ENCODE data around the gene CEACAM19. TPM values are rescaled to one million over a fixed set of nuclear protein-coding genes. Genes with fewer than 3 reads are reported as not detected.

CEACAM19 gene
- total RNA-seq, 1 donor = 0.72 TPM

DNA sequence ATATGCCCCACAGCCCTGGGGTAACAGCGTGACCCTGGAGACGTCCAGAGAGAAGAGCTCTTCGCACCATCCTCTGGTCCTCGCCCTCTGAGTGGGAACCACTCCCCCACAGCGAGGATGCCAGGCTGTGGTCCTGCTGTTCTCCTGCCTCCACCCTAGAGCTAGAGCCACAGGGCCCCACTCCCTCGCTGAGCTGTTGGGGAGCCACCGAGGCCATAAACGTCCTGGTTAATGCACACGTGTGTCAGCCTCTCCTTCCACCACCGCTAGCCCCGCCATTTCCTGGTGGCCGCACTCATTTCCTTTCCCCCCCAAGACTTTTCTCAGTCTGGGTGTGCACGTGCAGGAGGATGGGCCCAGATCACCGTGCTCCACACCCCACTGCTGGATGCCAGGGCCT is 39.2 kb downstream of the CEACAM19 start:
- no peaks in the 10 kb centered on the region for H3K79me2 ChIP-seq (ENCODE audit: insufficient read depth, low read length)
- no peak overlapping the region for H2AFZ ChIP-seq (ENCODE audit: low read length)
- DNase-seq (ENCODE audit: insufficient read length, low spot score, missing footprints) = no peak
- no peak overlapping the region for H3K4me3 ChIP-seq (ENCODE audit: insufficient read depth, low read length)
- peaks cover 3% of the 10 kb centered on the region for H3K9me3 ChIP-seq (ENCODE audit: low read depth, low read length)
- H4K20me1 ChIP-seq (ENCODE audit: insufficient read depth, low read length) = no peaks in the 10 kb centered on the region
- TF ChIP-seq CTCF (IDR thresholded peaks at IDR 0.05; ENCODE audit: extremely low read depth, low read depth, low read length) = no peak
- H3K4me1 ChIP-seq (ENCODE audit: insufficient read depth, low read length) = no peaks in the 10 kb centered on the region
- no peak overlapping the region for H3K27ac ChIP-seq (ENCODE audit: low read depth, low read length)
- H3K36me3 ChIP-seq (ENCODE audit: insufficient read depth, low read length) = no peaks in the 10 kb centered on the region
- H3K27me3 ChIP-seq (ENCODE audit: insufficient read depth, low read length) = no peaks in the 10 kb centered on the region
- no peak overlapping the region for H3K4me2 ChIP-seq (ENCODE audit: insufficient read depth, low read length)

GRCh38 chr19:44712864-44713515 is 41.7 kb downstream of the CEACAM19 start:
- Histone ChIP-seq H3K36me3 (ENCODE audit: insufficient read depth, low read length) (no peaks in the 10 kb centered on the region), H3K4me2 (ENCODE audit: insufficient read depth, low read length) (no peak overlapping the region), H4K20me1 (ENCODE audit: insufficient read depth, low read length) (no peaks in the 10 kb centered on the region), H2AFZ (ENCODE audit: low read length) (no peak overlapping the region), H3K4me3 (ENCODE audit: insufficient read depth, low read length) (no peak overlapping the region), H3K27ac (ENCODE audit: low read depth, low read length) (no peak overlapping the region), H3K4me1 (ENCODE audit: insufficient read depth, low read length) (no peaks in the 10 kb centered on the region), H3K79me2 (ENCODE audit: insufficient read depth, low read length) (no peaks in the 10 kb centered on the region), H3K9me3 (ENCODE audit: low read depth, low read length) (peaks cover 3% of the 10 kb centered on the region), H3K27me3 (ENCODE audit: insufficient read depth, low read length) (no peaks in the 10 kb centered on the region)
- DNase-seq (ENCODE audit: insufficient read length, low spot score, missing footprints) = no peak
- no peak for TF ChIP-seq CTCF (IDR thresholded peaks at IDR 0.05; ENCODE audit: extremely low read depth, low read depth, low read length)

- no peak for DNase-seq (ENCODE audit: insufficient read length, low spot score, missing footprints)
- no peaks in the 10 kb centered on the region for H4K20me1 ChIP-seq (ENCODE audit: insufficient read depth, low read length)
- H3K9me3 ChIP-seq (ENCODE audit: low read depth, low read length) = peaks cover 3% of the 10 kb centered on the region
- no peak overlapping the region for H2AFZ ChIP-seq (ENCODE audit: low read length)
- H3K27ac ChIP-seq (ENCODE audit: low read depth, low read length) = no peak overlapping the region
- no peaks in the 10 kb centered on the region for H3K79me2 ChIP-seq (ENCODE audit: insufficient read depth, low read length)
- H3K4me3 ChIP-seq (ENCODE audit: insufficient read depth, low read length) = no peak overlapping the region
- TF ChIP-seq CTCF (IDR thresholded peaks at IDR 0.05; ENCODE audit: extremely low read depth, low read depth, low read length) = no peak
- no peak overlapping the region for H3K4me2 ChIP-seq (ENCODE audit: insufficient read depth, low read length)
- no peaks in the 10 kb centered on the region for H3K27me3 ChIP-seq (ENCODE audit: insufficient read depth, low read length)
- H3K36me3 ChIP-seq (ENCODE audit: insufficient read depth, low read length) = no peaks in the 10 kb centered on the region
- H3K4me1 ChIP-seq (ENCODE audit: insufficient read depth, low read length) = peaks cover 8% of the 10 kb centered on the region
Observed at GRCh38 chr19:44714597-44715169, 43.4 kb downstream of the CEACAM19 start.

- H2AFZ ChIP-seq (ENCODE audit: low read length) = no peak overlapping the region
- H3K4me1 ChIP-seq (ENCODE audit: insufficient read depth, low read length) = peaks cover 17% of the 10 kb centered on the region
Observed at GRCh38 chr19:44717603-44718002, 46.3 kb downstream of the CEACAM19 start.

More at GRCh38 chr19:44717603-44718002, 46.3 kb downstream of the CEACAM19 start:
- no peak overlapping the region for H3K4me3 ChIP-seq (ENCODE audit: insufficient read depth, low read length)
- no peaks in the 10 kb centered on the region for H4K20me1 ChIP-seq (ENCODE audit: insufficient read depth, low read length)
- no peak for DNase-seq (ENCODE audit: insufficient read length, low spot score, missing footprints)
- H3K27me3 ChIP-seq (ENCODE audit: insufficient read depth, low read length) = no peaks in the 10 kb centered on the region
- H3K36me3 ChIP-seq (ENCODE audit: insufficient read depth, low read length) = no peaks in the 10 kb centered on the region
- H3K79me2 ChIP-seq (ENCODE audit: insufficient read depth, low read length) = no peaks in the 10 kb centered on the region
- no peak for TF ChIP-seq CTCF (IDR thresholded peaks at IDR 0.05; ENCODE audit: extremely low read depth, low read depth, low read length)
- H3K9me3 ChIP-seq (ENCODE audit: low read depth, low read length) = peaks cover 3% of the 10 kb centered on the region
- no peak overlapping the region for H3K27ac ChIP-seq (ENCODE audit: low read depth, low read length)
- H3K4me2 ChIP-seq (ENCODE audit: insufficient read depth, low read length) = no peak overlapping the region

Data from osteoblast (primary cell).